Superior temporal gyrus (tissue), 1 donor: ENCODE measurements around the gene SH3RF3.
"Not testable (repeated sequence)": the region's sequence is repeated elsewhere in the genome, so short reads cannot be mapped to it uniquely, and the experiment has no call there.

Experiments used
- DNase-seq: peaks from one replicate; pipeline ENCODE4 v3.0.0-alpha.2; 2016; ENCODE audit errors: extremely low spot score

The SH3RF3 gene

DNA sequence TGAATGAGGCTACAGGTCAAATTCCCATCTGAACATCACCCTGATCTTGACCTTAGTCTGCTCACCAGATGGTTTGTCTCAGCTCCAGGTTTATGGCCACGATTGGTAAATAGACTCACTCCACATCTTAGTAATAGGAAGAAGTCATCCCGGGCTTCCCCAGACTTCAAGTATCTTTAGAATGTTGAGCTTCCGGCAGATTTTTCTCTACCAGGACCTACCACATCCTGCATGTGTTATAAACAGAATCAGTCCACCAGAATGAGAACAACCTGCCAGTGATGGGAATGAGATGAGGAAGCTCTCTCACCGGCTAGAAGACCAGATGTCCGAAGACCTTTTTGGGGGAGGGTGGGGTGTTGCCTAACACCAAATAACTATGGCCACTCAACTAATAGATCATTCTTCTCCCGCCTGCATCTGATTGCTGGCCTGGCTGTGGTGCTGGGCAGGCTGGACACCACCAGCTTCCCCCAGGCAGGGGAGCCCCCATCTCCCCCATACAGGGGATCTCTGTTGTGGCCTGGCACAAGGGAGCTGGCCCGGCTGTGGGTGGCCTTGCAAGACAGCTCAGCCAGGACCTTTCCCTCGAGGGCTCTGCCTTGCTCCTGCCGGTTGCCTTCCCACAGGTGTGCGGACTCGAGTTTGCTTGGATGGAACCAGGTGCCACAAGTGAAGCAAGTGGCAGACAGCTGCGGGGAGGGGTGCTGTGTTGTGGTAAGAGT, 88.5 kb downstream of the SH3RF3 start:
- DNase-seq: no peak

DNA sequence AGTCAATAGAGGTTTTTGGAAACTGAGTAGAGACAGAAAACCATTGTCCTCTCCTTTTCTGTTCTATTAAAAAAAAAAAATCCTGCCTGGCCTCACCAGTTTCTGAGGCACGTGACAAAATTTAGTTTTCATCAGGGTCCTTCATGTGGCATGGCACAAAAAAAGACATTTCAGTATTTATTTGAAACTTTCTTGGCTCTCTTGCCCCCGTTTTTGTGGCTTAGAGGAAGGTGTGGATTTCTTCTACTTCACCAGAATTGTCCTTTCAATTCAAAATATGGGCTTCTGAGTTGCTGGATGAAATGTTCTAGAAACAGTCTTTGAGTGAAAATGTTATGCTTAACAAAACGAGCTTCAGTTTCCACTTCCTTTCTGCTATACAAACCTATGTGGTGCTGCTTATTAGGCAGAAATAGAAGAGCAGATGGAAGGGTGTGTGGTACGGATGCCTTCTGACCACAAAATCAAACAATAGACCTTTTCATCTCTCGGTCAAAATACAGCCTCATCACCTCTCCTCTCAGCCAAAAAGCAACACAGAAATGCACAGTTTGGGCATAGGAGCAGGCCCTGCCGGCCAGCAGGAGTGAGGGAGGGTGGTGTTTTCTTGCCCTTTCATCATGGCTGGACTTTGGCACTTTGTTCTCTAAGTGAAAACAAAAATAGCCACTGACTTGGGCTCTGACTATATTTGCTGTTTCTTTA, 89.2 kb downstream of the SH3RF3 start:
- no peak for DNase-seq

DNA sequence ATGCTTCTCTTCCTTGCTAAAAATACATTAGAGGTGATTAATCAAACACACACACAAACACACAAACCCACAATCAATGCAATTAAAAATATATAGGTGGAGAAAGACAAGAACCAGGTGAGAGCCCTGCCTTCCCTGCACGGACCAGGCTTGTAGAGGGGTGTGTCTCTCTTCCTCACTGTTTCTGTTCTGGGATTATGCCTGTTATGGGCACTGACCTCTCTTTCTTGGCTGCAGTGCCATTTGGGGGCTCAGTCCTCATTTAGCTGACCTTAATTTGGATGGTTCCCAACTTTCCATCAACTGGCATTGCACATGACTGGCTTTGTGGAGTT, 89.8 kb downstream of the SH3RF3 start:
- no peak for DNase-seq

DNA sequence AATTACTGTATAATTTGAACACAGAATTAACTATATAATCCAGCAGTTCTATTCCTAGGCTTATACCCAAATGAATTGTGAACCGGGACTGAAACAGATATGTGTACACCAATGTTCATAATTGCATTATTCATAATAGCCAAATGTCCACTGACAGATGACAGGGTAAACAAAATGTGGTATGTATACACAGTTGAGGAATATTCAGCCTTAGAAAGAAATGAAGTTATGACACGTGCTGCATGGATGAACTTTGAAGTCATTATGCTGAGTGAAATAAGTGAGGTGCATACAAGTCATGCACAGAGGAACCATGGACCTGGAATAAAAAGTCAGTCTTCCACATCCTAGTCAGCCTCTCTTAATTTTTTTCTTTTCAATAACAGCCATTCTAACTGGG, 91.9 kb downstream of the SH3RF3 start:
- DNase-seq: no peak

DNA sequence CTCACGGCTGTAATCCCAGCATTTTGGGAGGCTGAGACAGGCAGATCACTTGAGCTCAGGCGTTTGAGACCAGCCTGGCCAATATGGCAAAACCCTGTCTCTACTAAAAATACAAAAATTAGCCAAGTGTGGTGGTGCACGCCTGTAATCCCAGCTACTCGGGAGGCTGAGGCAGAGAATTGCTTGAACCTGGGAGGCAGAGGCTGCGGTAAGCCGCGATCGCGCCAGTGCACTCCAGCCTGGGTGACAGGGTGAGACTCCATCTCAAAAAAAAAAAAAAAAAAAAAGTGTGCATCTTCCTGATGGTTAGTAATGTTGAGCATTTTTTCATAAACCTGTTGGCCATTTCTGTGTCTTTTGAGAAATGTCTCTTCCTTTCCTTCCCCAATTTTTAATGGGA, 92.3 kb downstream of the SH3RF3 start:
- not testable (repeated sequence) for DNase-seq

DNA sequence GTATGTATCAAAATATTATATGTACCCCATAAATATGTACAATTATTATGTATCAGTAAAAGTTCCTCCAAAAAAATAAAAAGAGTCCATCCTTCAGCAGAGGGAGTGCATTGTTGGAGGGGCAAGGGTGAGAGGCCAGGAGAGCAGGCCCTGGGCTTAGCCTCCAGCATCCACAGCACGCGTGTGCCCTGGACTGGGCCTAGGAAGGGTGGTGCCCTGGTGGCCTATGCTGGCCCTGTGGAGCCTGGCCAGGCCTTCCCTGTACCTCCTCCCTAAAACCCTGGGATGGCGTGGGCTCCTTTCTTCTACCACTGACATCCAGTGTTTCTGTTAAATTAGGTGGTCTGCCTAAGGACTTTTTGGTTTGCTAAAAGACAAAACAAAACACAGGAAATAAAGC, 93.4 kb downstream of the SH3RF3 start:
- DNase-seq: no peak

DNA sequence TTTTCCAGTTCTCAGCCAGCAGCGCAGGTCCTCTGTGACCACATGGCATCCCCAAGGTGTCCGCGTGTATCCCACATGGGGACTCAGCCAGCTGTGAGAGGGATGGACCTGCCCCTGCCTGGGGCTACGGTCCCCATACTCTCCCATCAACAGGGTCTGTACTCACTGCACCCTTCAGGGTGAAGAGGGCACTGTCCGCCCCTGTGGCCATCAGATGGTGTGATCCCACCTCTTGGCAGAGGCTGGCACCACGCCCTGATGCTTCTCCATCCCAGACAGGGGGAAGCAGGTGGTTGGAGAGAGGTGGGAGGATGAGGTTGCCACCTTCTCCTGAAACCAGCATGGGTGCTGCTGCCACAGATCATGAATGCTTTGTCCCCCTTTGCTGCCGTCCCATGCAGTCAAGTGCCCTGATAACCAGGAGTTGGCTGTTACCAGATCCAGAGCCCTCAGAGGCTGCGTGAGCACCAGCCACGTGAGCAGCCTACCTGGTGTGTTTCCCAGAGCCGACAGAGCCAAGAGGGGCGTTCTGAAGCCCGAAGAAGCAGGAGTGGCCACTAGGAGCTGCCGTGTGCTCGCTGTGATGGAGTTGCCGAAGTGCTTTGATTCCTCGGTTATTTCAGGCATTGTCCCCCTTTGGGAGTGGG, 93.9 kb downstream of the SH3RF3 start:
- no peak for DNase-seq

DNA sequence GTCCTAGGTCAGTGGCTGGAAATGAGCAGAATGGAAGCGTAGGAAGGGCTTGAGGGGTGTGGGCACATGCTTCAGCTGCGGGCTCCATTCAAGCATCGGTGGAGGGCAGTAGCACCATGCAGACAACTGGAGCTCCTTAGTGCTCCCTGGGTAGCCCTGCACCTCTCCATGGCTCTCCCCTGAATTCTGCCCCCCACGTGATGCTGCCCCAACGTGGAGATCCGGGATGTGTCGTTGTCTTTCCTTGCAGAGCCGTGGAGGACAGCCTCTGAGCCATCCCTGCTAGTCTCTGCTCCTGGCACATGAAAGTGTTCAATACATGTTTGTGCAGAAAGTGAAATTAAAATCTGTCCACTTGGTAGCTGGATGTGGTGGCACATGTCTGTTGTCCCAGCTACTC, 94.5 kb downstream of the SH3RF3 start:
- DNase-seq: no peak

DNA sequence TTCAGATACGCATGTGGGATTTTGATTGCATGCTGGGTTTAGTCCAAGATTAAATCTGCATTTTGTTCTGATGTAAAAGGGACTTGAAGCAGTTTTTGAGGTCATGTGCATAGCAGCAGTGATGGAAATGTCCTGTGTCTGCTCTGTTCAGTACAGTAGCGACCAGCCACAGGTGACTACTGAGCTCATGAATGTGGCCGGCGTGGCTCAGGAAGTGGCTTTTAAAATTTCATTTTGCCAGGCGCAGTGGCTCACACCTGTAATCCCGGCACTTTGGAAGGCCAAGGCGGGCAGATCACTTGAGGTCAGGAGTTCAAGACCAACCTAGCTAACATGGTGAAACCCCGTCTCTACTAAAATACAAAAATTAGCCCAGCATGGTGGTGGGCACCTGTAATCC, 95.3 kb downstream of the SH3RF3 start:
- not testable (repeated sequence) for DNase-seq

DNA sequence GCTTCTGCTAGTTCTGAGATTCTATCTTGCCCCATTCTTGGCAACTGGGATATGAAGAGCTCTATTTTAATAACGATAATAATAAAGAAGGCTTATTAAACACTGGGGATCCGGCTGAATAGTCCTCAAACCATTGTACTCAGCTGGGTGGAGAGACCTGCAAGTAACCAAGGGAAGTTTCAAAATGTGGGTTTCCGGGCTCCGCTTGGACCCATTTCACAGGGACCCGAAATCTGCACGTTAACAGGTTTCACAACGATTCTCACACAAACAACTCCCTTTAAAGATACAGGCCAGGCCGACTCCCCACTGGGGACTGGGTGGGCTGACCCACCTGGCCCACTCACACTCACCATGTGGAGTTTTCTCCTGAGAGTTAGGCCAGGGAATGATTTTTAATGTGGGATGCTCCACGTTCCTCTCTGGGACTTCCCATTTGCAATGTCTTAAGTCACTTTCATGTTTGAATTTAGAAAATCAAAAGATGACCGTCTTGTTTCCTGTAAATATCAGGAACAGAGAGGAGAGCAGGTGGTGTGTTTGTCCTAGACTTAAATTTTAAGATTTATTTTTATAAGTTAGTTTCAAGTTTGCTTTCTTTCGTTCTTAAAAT, 96.3 kb downstream of the SH3RF3 start:
- no peak for DNase-seq

DNA sequence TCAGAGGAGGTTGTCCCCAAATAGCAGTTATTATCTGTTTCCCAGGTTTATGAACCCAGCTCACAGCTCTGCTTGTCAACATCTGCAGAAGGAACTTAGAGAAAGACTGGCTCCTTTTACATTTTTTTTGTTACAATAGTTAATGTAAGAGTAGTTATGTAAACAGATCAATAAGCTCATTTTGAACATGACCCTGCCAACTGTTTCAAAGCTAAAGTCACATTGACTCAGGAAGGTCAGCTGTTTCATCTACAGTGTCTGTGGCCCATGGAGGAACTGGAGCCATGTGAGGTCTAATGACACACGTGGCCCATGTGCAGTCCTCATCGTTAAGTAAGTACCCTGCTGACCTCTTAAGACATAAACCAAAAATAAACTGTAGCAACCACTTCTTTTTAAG, 97.1 kb downstream of the SH3RF3 start:
- DNase-seq: no peak

DNA sequence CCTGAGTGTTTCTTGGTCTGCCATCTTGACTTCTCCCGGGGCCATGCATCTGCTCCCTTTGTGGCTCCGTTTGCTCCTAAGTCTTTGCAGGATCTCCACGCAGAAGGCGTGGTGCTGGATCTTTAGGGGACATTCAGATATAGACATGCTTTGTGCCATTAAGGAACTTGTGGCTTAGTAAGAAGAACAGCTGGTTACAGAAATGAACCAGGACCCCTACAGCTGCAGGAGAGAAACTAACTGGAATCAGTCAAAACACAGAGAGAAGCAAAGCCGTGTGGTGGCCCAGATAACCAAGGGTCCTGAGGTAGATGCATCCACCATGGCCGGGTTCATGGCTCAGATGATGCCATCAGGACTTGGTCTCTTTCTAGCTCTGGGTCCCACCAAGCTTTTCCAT, 97.6 kb downstream of the SH3RF3 start:
- DNase-seq: no peak

DNA sequence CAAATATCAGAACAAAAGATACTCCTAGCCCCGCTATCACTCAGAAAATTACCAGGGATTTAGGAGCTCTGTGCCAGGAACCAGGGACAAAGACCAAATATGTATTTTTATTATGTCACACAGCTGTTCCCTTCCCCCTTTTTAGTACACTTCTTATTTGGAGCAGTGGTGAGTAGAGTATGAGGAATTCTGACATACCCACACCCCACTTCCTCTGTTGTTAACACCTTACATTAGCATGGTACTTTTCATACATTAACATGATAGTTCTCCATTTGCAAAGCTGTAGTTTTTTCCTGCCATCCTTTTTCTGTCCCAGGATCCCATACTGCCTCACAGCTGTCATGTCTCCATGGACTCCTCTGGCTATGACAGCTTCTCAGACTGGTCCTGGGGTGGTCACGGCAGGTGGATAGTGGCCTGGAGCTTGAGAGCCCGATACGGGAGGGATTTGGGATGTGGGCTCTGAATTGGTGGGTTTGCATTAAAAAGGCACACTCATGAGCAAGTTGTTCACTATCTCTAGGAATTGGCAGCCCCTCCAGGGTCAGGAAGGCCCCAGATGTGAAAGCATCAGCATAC, 100.2 kb downstream of the SH3RF3 start:
- no peak for DNase-seq

DNA sequence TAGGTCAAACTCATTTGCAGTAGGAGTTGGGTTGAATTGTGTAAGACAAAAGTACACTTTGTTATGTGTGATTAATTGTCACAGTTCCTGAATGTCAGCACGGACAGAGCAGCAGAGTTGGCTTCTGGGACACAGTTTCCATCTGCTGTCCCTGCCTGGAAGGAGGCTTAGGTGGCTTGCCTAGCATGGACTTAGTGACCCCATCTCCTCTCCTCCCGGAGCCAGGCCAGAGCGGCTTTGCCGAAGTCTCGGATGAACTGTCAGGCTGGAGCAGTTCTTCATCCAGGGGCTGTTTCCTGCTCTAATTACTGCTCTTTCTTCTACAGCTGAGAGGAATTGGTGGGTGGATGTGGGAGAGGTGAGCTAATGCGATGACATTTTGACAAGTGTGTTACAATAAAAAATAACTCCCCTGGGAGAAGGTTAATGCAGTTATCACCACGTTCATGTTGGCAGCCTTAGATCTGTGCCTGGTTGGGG, 102.0 kb downstream of the SH3RF3 start:
- no peak for DNase-seq

DNA sequence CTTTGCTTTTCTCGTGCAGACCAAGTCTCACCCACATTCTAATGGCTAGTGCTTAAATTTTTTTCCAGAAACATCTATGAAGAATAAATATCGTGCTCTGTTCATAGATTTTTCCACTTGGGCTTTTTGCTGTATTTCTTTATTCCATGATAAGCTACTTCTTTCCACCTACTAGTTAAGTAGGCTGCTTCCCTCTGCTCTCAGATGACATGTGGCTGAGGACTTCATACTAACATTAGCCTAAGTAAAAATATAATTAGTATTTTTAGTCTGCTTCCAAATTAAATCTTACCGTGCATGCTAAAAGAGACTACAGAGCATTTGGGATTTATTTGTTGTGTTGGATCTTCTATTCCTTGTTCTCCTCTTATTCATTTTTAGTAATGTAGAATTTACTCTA, 102.4 kb downstream of the SH3RF3 start:
- no peak for DNase-seq

DNA sequence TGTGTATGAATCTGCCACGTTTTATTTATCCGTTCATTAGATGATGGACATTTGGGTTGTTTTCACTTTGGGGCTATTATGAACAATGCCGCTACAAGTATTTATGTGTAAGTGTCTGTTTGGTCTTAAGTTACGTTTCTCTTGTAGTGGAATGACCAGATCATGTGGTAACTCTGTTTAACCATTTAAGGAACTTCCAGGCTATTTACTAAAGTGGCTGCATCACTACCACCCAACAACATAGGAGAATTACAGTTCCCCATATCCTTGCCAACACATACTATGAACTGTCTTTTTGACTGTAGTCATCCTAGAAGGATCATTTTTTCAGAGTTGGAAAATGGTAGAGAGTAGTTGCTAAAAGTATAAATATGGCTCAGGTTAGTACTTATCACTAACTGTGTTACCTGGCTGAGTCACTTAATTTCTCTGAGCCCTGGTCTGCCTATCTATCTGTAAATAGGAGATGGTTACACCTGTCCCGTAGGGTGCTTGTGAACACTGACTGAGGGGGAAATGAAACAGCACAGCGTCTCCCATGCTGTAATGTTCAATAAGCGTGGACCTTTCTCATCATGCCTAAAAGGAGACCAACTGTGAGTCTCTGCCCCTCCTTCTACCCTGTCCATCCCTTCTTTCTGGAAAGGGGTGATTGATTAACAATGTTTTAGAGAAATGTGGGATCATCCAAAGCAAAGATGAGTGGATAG, 103.1 kb downstream of the SH3RF3 start:
- DNase-seq: no peak

DNA sequence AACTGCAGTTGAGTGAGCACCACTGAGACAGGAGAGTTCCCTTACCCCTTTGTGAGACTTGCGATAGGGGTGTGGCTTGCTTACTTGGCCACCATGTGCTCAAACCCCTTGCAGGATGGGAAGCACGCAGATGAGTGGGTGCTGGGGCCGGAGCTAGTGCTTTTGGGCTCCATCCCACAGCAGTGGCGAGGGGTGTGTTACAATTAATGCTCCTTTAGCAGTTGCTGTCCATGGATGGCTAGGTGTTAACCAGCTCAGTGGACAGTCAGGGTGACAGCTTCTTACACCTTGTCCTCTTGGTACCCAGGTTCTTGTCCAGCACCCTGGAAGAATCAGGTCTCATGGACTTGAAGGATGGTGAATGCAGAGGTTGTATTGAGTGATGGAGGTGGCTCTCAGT, 103.9 kb downstream of the SH3RF3 start:
- DNase-seq: no peak

DNA sequence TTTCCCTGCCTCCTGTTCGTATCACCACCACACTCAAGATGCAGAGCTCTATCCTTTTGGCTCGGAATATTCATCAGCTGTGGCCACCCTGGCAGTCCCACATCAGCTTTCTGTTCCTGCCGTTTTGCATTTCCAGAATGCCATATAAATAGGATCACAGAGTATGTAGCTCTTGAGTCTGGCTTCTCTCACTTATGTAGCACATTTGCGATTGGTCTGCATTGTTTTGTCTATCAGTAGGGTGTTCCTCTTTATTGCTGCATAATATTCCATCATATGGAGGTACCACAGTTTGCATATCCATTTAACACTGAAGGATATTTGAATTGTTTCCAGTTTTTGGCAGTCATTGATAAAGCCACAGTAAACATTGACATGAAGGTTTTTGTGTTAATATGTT, 104.6 kb downstream of the SH3RF3 start:
- DNase-seq: no peak

DNA sequence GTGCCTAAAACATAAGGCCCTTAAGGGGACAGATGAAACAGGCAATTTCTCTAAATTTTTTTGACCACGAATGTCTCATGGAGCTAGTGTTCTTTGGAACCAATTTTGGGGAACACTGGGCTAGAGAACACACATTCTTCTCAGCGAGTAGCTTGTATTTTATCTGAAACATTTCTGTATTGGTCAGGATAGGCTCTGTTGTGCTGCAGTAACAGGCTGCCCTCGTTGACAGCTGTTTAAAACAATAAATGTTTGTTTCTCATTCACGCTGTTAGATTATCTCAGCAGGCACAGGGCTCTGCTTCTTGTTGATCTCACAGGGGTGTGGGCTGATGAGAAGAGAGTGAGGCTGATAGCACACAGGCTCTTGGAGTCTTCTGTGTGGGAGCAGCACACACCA, 105.3 kb downstream of the SH3RF3 start:
- DNase-seq: no peak

DNA sequence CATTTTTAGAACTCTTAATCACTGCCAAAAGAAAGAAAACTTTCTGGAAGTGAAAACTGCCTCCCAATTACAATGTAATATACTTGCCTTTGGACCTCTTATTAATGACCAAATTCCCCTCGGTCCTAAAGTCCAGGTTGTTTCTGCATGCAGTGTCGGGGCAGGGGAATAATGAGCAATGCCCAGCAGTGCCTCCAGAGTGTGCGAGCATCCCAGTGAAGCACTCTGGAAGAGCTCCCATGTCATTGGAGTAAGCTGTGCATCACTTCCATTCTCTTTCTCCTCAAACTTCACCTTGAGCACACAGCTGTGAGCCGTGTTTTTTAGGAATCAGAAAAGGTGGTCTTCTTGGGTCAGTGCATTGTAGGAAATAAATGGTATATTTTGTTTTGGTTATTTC, 107.1 kb downstream of the SH3RF3 start:
- DNase-seq: no peak

DNA sequence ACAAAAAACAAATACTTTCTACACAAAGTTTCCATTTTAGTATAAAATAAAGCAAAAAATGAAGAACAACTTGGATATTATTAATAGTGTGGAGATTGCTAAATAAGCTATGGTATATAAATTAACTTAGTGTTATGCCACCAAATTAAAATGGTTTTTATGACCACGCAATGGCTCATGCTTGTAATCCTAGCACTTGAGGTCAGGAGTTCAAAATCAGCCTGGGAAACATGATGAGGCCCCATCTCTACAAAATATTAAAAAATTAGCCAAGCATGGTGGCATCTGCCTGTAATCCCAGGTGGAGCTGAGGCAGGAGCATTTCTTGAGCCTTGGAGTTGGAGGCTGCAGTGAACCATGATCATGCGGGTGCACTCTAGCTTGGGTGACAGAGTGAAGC, 108.8 kb downstream of the SH3RF3 start:
- DNase-seq: no peak

DNA sequence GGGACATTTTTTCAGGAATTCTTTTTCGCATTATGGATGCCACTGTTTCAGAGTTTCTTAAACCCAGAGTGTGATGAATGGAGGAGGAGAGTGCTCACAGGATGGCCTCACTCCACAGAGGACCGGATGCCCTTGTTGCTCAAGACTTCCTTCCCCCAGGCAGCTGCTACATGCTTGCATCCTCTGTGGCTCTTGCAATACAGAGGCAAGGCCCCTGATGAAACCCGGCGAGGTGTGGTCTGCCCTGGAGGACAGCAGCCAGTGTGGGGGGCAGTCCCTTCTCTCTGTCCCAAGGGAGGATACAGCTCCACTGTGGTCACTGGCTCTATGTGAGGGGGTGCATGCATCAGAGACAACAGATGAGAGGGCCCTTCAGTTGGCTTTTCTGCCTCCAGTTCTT, 109.6 kb downstream of the SH3RF3 start:
- DNase-seq: no peak
